Measurements from ENCODE around the gene ACYP2.

DNA sequence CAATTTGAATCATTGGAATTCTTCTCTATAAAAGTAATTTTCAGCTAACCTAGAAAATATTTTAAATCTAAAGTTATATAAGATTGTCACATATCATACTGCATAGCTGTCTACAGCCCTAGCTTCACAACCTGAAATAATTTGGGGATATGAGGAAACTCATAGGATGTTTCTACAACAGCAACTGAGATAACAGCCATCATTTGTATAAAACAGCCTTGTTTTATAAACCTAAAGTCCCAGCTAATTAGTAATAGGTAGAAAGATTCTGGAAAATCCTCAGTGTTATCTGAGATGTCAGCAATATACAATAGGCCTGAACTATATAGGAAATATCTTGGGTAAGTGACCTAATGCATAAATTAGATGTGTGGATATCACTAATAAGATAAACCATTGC, 188.2 kb downstream of the ACYP2 start:
- TF ChIP-seq, protein P1, sequence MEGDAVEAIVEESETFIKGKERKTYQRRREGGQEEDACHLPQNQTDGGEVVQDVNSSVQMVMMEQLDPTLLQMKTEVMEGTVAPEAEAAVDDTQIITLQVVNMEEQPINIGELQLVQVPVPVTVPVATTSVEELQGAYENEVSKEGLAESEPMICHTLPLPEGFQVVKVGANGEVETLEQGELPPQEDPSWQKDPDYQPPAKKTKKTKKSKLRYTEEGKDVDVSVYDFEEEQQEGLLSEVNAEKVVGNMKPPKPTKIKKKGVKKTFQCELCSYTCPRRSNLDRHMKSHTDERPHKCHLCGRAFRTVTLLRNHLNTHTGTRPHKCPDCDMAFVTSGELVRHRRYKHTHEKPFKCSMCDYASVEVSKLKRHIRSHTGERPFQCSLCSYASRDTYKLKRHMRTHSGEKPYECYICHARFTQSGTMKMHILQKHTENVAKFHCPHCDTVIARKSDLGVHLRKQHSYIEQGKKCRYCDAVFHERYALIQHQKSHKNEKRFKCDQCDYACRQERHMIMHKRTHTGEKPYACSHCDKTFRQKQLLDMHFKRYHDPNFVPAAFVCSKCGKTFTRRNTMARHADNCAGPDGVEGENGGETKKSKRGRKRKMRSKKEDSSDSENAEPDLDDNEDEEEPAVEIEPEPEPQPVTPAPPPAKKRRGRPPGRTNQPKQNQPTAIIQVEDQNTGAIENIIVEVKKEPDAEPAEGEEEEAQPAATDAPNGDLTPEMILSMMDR (IDR thresholded peaks at IDR 0.05; ENCODE audit: borderline replicate concordance, extremely low read depth, low read length, poor library complexity, severe bottlenecking), result no peak
- no peak for TF ChIP-seq EZH2 (IDR thresholded peaks at IDR 0.05; ENCODE audit: borderline replicate concordance, low read depth, low read length, severe bottlenecking)

Data from DND-41 (cell line).